Gastrocnemius medialis (tissue), 4 donors: ENCODE results near the gene TNNT3. TPM values are rescaled to one million over a fixed set of nuclear protein-coding genes. Genes with fewer than 3 reads are reported as not detected.

ENCODE experiments used
- ATAC-seq, 2 donors: fragments of 150-250 bp; one replicate each; pipeline ENCODE4 v1.9.1; 2016
- DNase-seq, 2 donors: peaks; one replicate each; pipeline ENCODE4 v3.0.0-alpha.2; 2019
- H3K27ac ChIP-seq, 4 donors: fragments of 200-600 bp; sonication (generic); 1 replicate in 1 of 4; 2 replicates in 3 of 4; pipeline ENCODE4 v1.5.1; 2016 to 2018; ENCODE audit warnings: mild to moderate bottlenecking in 2 of 4, moderate library complexity in 1 of 4
- H3K27me3 ChIP-seq, 3 donors: fragments of 200-600 bp; sonication (generic) in 2 of 3; 1 replicate in 1 of 3; 2 replicates in 2 of 3; pipeline versions ENCODE4 v1.5.1 to v1.6.0; 2016 to 2019; ENCODE audit warnings: mild to moderate bottlenecking in 1 of 3, moderate library complexity in 1 of 3
- H3K36me3 ChIP-seq, 2 donors: fragments of 200-600 bp; sonication (generic) in 1 of 2; one replicate each; pipeline ENCODE4 v1.5.1; 2017 to 2018
- H3K4me1 ChIP-seq, 2 donors: fragments of 200-600 bp; sonication (generic) in 1 of 2; one replicate each; pipeline ENCODE4 v1.5.1; 2016 to 2017; ENCODE audit warnings: mild to moderate bottlenecking in 2 of 2
- H3K4me3 ChIP-seq, 4 donors: fragments of 200-600 bp; sonication (generic) in 3 of 4; 1 replicate in 1 of 4; 2 replicates in 3 of 4; pipeline ENCODE4 v1.5.1; 2016 to 2019; ENCODE audit warnings: mild to moderate bottlenecking in 2 of 4
- H3K9me3 ChIP-seq, 3 donors: fragments of 200-600 bp; sonication (generic) in 2 of 3; 1 replicate in 1 of 3; 2 replicates in 2 of 3; pipeline ENCODE4 v1.5.1; 2016 to 2019
- CTCF ChIP-seq, 5 experiments: fragments of 450-650 bp in 3 of 5; fragments of 200-600 bp in 2 of 5; sonication (generic) in 2 of 5; IDR thresholded peaks in 4 of 5; conservative IDR thresholded peaks in 1 of 5; 1 replicate in 4 of 5; 2 replicates in 1 of 5; pipeline ENCODE4 v1.5.1; 2016 to 2019; ENCODE audit warnings: antibody characterized with exemption in 5 of 5, mild to moderate bottlenecking in 3 of 5, moderate library complexity in 3 of 5
- POLR2A ChIP-seq, 2 donors: fragments of 450-650 bp; IDR thresholded peaks; one replicate each; pipeline ENCODE4 v1.6.1; 2017; ENCODE audit warnings: antibody characterized with exemption in 2 of 2, mild to moderate bottlenecking in 2 of 2, moderate library complexity in 2 of 2
- in situ Hi-C, 4 donors: fragments of 200-750 bp; cut with MboI; loops; one replicate each; pipeline versions ENCODE4 v1.15.0 to v1.8.0; 2017; ENCODE audit warnings: low sequenced_read_pairs in 4 of 4
- intact Hi-C: fragments of 100-400 bp; cut with DNase I; formaldehyde crosslinking; loops from one replicate; pipeline ENCODE4 v1.15.1; 2023; ENCODE audit warnings: low total_unique reads
- total RNA-seq, 4 donors: library from RNA; depleted of rRNA; stranded (reverse); fragments of >200 nt; gene quantifications; one replicate each; pipeline versions ENCODE4 v1.1.0 to v1.2.3, GENCODE V29; 2016

TNNT3 gene
- total RNA-seq, 4 donors from 2014 or later, result 1,260 to 3,441 (median 1,835) TPM

- Histone ChIP-seq H3K4me3 (no peak overlapping the region), H3K4me1 (no peaks in the 10 kb centered on the region), H3K27me3 (no peaks in the 10 kb centered on the region), H3K36me3 (no peaks in the 10 kb centered on the region), H3K27ac (peak overlapping the region in 3 of 4 donors; percentile 20 to 37 (median 31)), H3K9me3 (no peaks in the 10 kb centered on the region)
- DNase-seq (peak in 1 of 2 donors; percentile 1), ATAC-seq (no peak)
- in situ Hi-C loops (no loop called here), intact Hi-C loops (no loop called here)
- no peak for TF ChIP-seq CTCF (IDR thresholded peaks at IDR 0.05 in 4 of 5, conservative IDR thresholded peaks at IDR 0.05 in 1 of 5)
- TF ChIP-seq POLR2A (IDR thresholded peaks at IDR 0.05), result no peak
These were observed 24.5 kb downstream of the TNNT3 start for GRCh38 chr11:1943977-1944376.

- no peaks in the 10 kb centered on the region for H3K4me1 ChIP-seq
- no peaks in the 10 kb centered on the region for H3K27me3 ChIP-seq
- intact Hi-C loops (no loop called here), in situ Hi-C loops (no loop called here)
- DNase-seq, result no peak
- H3K27ac ChIP-seq, result no peak within 1 kb of the TSS
- TF ChIP-seq CTCF (IDR thresholded peaks at IDR 0.05 in 4 of 5, conservative IDR thresholded peaks at IDR 0.05 in 1 of 5) (no peak), POLR2A (IDR thresholded peaks at IDR 0.05) (no peak)
- peak; percentile 57 to 80 for ATAC-seq
- no peaks in the 10 kb centered on the region for H3K36me3 ChIP-seq
- H3K9me3 ChIP-seq, result no peaks in the 10 kb centered on the region
- H3K4me3 ChIP-seq, result no peak within 1 kb of the TSS
These were observed 27.4 kb downstream of the TNNT3 start, which contains the start of gene MRPL23 for GRCh38 chr11:1946812-1947484. MRPL23 (plus strand) TSS chr11:1947332; CDS start chr11:1947363, 31 bp downstream.

- TF ChIP-seq CTCF (IDR thresholded peaks at IDR 0.05 in 4 of 5, conservative IDR thresholded peaks at IDR 0.05 in 1 of 5) (no peak), POLR2A (IDR thresholded peaks at IDR 0.05) (no peak)
- no peak overlapping the region for H3K27ac ChIP-seq
- H3K9me3 ChIP-seq, result no peaks in the 10 kb centered on the region
- H3K27me3 ChIP-seq, result no peaks in the 10 kb centered on the region
- H3K36me3 ChIP-seq, result no peaks in the 10 kb centered on the region
- DNase-seq (no peak), ATAC-seq (peak; percentile 28 to 31)
- intact Hi-C loops (no loop called here), in situ Hi-C loops (no loop called here)
- H3K4me3 ChIP-seq, result no peak overlapping the region
- no peaks in the 10 kb centered on the region for H3K4me1 ChIP-seq
These were observed 28.2 kb downstream of the TNNT3 start for GRCh38 chr11:1947592-1948237.

GRCh38 chr11:1948389-1948788 lies 28.9 kb downstream of the TNNT3 start:
- in situ Hi-C loops (no loop called here), intact Hi-C loops (no loop called here)
- no peak for TF ChIP-seq POLR2A (IDR thresholded peaks at IDR 0.05)
- no peak for TF ChIP-seq CTCF (IDR thresholded peaks at IDR 0.05 in 4 of 5, conservative IDR thresholded peaks at IDR 0.05 in 1 of 5)
- ATAC-seq (peak in 1 of 2 donors; percentile 13), DNase-seq (peak; percentile 4 to 20)
- Histone ChIP-seq H3K4me3 (no peak overlapping the region), H3K27me3 (no peaks in the 10 kb centered on the region), H3K36me3 (no peaks in the 10 kb centered on the region), H3K4me1 (no peaks in the 10 kb centered on the region), H3K27ac (peak overlapping the region in 2 of 4 donors; percentile 51 to 63), H3K9me3 (no peaks in the 10 kb centered on the region)
